Fibroblast of upper back skin (primary cell): ENCODE data around the gene LGALSL.

ENCODE experiments used
- DNase-seq: peaks from one replicate; pipeline ENCODE4 v3.0.0-alpha.2; 2013

LGALSL gene

GRCh38 chr2:64474121-64474571, 20.2 kb downstream of the LGALSL start:
- DNase-seq, result no peak

- no peak for DNase-seq
These were observed 20.7 kb downstream of the LGALSL start for GRCh38 chr2:64474636-64475035.

GRCh38 chr2:64477037-64477436, 23.1 kb downstream of the LGALSL start:
- no peak for DNase-seq

- no peak for DNase-seq
These were observed 24.0 kb downstream of the LGALSL start for GRCh38 chr2:64477979-64478378.

GRCh38 chr2:64478502-64479230, 24.7 kb downstream of the LGALSL start:
- no peak for DNase-seq

GRCh38 chr2:64479259-64480117, 25.5 kb downstream of the LGALSL start:
- DNase-seq, result no peak

- no peak for DNase-seq
These were observed 27.7 kb downstream of the LGALSL start for GRCh38 chr2:64481665-64482064.

GRCh38 chr2:64482243-64482642, 28.3 kb downstream of the LGALSL start:
- DNase-seq, result no peak

GRCh38 chr2:64482765-64483504, 29.0 kb downstream of the LGALSL start:
- DNase-seq, result peak; percentile 11

GRCh38 chr2:64485331-64485730, 31.4 kb downstream of the LGALSL start:
- no peak for DNase-seq

GRCh38 chr2:64485961-64486360, 32.0 kb downstream of the LGALSL start:
- no peak for DNase-seq

- DNase-seq, result no peak
These were observed 33.5 kb downstream of the LGALSL start for GRCh38 chr2:64487256-64488049.

- peak; percentile 45 for DNase-seq
These were observed 34.4 kb downstream of the LGALSL start for GRCh38 chr2:64488050-64488974.

- no peak for DNase-seq
These were observed 35.3 kb downstream of the LGALSL start for GRCh38 chr2:64489081-64489751.

- peak; percentile 15 for DNase-seq
These were observed 37.5 kb downstream of the LGALSL start for GRCh38 chr2:64491426-64491825.

- DNase-seq, result no peak
These were observed 38.3 kb downstream of the LGALSL start for GRCh38 chr2:64492272-64492671.

- no peak for DNase-seq
These were observed 38.9 kb downstream of the LGALSL start for GRCh38 chr2:64492821-64493220.

GRCh38 chr2:64493788-64494187, 39.8 kb downstream of the LGALSL start:
- no peak for DNase-seq

GRCh38 chr2:64498438-64498837, 44.5 kb downstream of the LGALSL start:
- no peak for DNase-seq

GRCh38 chr2:64500549-64500948, 46.6 kb downstream of the LGALSL start:
- no peak for DNase-seq

- DNase-seq, result no peak
These were observed 48.0 kb downstream of the LGALSL start for GRCh38 chr2:64501946-64502345.
